Suprapubic skin (tissue), 4 donors: ENCODE results near the gene TTC19.

Experiments
- POLR2A ChIP-seq, 2 donors: fragments of 450-650 bp; IDR thresholded peaks; one replicate each; pipeline ENCODE4 v1.6.1; 2017; ENCODE audit warnings: antibody characterized with exemption in 2 of 2, mild to moderate bottlenecking in 2 of 2, moderate library complexity in 2 of 2
- POLR2AphosphoS5 ChIP-seq, 3 donors: sonication (generic); formaldehyde crosslinking; IDR thresholded peaks; one replicate each; pipeline ENCODE4 v1.6.1; 2017; ENCODE audit warnings: antibody characterized with exemption in 3 of 3
- TF ChIP-seq, protein P1 (sequence below), 2 donors: fragments of 200-600 bp in 1 of 2; fragments of 450-650 bp in 1 of 2; sonication (generic) in 1 of 2; IDR thresholded peaks; one replicate each; pipeline ENCODE4 v1.5.1; 2016 to 2019; ENCODE audit warnings: antibody characterized with exemption in 2 of 2, mild to moderate bottlenecking in 1 of 2, moderate library complexity in 1 of 2

DNA sequence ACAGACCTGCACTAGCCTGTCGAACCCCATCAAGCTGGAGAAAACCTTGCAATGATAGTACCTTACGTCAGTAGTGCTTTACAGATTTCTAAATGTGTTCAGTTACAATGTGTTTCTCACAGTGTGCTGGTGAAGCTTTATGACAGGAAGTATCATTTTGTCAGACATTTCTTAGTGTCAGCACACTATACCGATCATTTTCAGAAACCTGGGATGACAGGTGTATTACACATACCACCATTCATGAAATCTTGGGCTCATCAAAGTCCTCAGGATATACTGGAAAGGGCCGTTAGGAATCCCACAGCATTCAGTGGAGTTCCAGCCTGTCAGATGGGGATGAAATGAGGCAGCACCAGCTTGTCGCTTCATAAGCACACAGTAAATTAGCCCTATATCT is 27.3 kb downstream of the TTC19 start:
- TF ChIP-seq POLR2AphosphoS5 (IDR thresholded peaks at IDR 0.05) (no peak), POLR2A (IDR thresholded peaks at IDR 0.05) (no peak)
- TF ChIP-seq, protein P1, sequence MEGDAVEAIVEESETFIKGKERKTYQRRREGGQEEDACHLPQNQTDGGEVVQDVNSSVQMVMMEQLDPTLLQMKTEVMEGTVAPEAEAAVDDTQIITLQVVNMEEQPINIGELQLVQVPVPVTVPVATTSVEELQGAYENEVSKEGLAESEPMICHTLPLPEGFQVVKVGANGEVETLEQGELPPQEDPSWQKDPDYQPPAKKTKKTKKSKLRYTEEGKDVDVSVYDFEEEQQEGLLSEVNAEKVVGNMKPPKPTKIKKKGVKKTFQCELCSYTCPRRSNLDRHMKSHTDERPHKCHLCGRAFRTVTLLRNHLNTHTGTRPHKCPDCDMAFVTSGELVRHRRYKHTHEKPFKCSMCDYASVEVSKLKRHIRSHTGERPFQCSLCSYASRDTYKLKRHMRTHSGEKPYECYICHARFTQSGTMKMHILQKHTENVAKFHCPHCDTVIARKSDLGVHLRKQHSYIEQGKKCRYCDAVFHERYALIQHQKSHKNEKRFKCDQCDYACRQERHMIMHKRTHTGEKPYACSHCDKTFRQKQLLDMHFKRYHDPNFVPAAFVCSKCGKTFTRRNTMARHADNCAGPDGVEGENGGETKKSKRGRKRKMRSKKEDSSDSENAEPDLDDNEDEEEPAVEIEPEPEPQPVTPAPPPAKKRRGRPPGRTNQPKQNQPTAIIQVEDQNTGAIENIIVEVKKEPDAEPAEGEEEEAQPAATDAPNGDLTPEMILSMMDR (IDR thresholded peaks at IDR 0.05) = no peak
